HG02884 (cell line): ENCODE measurements around the gene SMARCB1.
A peak's percentile ranks its signal among the peaks of the same experiment; 100 is the strongest.

ENCODE experiments used
- ATAC-seq: cut with Tn5 transposase; IDR thresholded peaks from one replicate; pipeline ENCODE4 v1.9.1; 2021; ENCODE audit warnings: mild to moderate bottlenecking, moderate library complexity; ENCODE audit not compliant: unreplicated experiment

The SMARCB1 gene

GRCh38 chr22:23828800-23829680 lies 42.3 kb downstream of the SMARCB1 start:
- no peak for ATAC-seq

DNA sequence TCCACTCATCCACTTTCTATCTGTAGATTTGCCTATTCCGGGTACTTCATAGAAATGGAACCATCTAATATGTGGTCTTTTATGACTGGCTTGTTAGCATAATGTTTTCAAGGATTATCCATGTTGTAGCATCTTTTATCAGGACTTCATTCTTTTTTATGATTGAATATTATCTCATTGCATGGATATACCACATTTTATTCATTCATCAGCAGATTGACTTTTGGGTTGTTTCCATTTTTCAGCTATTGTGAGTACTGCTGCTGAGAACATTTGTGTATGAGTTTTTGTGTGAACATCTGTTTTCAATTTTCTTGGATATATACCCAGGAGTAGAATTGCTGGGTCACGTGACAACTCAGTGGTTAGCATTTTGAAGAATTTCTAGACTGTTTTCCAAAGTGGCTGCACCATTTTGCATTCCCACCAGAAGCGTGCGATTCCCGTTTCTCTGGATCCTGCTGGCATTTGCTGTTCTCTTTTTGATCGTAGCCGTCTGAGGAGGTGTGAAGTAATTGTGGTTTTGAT lies 43.1 kb downstream of the SMARCB1 start:
- no peak for ATAC-seq

GRCh38 chr22:23831261-23831660 lies 44.5 kb downstream of the SMARCB1 start:
- no peak for ATAC-seq

- ATAC-seq: no peak
These were observed 45.0 kb downstream of the SMARCB1 start for GRCh38 chr22:23831781-23832180.

- no peak for ATAC-seq
These were observed 45.7 kb downstream of the SMARCB1 start for GRCh38 chr22:23832226-23833016.

DNA sequence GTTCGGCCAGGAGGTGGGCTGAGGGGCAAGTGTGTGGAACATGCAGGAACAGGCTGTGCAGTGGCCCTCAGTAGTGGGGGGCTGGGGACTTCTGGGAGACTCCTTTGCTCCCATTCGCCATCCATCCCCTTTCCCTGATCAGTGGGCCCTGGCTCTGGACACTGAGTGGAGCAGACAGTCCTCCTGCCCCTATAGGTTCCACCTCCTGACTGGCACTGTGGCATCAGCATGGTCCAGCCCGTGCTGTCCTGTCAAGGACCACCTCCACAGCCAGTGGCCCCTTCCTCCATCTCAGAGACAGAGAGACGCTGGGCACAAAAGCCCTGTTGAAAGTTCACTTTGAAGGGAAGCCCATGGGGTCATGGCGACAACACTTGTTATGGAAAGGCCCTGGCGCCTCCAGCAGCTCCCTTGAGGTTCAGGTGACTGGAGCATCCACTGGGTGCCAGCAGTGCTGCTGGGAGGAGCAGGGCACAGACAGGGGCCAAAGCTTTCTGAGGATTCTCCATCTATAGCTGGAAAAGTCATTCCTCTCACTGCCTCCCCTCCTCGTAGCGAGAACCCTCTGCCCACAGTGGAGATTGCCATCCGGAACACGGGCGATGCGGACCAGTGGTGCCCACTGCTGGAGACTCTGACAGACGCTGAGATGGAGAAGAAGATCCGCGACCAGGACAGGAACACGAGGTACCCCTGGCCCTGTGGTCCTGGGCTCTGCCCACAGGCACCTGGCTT lies 46.4 kb downstream of the SMARCB1 start:
- no peak for ATAC-seq

- no peak for ATAC-seq
These were observed 47.1 kb downstream of the SMARCB1 start for GRCh38 chr22:23833911-23834317.

- no peak for ATAC-seq
These were observed 47.6 kb downstream of the SMARCB1 start for GRCh38 chr22:23834406-23834792.

- ATAC-seq: no peak
These were observed 48.2 kb downstream of the SMARCB1 start for GRCh38 chr22:23834793-23835483.

- ATAC-seq: no peak
These were observed 48.8 kb downstream of the SMARCB1 start for GRCh38 chr22:23835484-23836144.

DNA sequence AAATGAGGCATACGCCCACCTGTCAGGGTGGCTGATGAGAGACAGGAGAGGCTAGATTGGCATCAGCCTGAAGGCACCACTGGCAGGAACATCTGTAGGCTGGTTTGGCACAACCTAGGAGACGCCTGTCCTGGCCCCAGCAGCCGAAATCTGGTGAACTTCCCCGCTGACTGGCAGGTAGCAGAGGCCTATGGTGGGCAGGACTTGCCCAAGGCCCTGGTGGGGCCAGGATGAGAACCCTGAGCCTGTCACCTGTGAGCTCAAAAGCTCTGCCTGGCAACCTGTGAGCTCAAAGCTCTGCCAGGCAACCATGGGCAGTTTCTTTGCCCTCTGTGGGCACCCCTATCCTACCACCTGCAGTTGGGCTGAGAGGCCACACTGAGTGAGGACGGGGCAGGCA lies 49.5 kb downstream of the SMARCB1 start:
- ATAC-seq: no peak

DNA sequence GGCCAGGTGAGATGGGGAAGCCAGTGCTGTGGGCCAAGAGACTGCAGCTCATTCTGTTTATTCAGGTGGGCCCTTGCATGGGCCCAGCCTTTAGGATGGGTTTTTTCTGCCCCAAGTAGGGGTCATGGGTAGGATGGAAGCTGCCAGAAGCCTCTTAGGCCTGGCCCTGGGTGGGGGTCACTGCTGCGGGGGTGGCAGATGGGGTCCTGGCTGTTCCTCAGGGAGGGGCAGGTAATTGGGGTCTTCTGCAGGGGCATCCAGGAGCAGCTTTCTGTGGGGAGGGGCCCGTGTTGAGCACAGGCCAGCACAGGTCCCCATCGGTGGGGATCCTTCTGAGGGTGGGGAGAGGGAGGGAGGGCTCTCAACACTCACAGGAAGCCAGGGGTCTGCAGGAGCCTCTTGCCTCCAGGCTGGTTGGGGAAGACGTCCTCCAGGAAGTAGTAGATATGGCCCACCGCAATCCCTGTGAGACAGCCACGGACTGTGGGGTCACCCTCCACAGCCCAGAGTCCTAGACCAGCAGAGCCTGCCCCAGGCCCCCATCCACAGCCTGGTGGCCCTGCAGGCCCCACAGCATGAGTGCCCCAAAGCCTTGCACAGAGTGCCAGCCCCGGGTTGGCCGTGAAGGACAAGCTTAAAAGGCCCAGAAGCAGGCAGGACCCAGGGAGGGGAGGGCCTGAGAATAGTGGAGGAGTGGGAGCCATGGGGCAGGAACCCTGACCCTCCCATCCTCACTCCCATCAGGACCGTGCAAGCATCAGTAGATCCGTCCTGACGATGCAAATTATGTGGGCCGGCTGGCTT lies 50.1 kb downstream of the SMARCB1 start:
- ATAC-seq: no peak

- no peak for ATAC-seq
These were observed 50.7 kb downstream of the SMARCB1 start for GRCh38 chr22:23837496-23837859.

DNA sequence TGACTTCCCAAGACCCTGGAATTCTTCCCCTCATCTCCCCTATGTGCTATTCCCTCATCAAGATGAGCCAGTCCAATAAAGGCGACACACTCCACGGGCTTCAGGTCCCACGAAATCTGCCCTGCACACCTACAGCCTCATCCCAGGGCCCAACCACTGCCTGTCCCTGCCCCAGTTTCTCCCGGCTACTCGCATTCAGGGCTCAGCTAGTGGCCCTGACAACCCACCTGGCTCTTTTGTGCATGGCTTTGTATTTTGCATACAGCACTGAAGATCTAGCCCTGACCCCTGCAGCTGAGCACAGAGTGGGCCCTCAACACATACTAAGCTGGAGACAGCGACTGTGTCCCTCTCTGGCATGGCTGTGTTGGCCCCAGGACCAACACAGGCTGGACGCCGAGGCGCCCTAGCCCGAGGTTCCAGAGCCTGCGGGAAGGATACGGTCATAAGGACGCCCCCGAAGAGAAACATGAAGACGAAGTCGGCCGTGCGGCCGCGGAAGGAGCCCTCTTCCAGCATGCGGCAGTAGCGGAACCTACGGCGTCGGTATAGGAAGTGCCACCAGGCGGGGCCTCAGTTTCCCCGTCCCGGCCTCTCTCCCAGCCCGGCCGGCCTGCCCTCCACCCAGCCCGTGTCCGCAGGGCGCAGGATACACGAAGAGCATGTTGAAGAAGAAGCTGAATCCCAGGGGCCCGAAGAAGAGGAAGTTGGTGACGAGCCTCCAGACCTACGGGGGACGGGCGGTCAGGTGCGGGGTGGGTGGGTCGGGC lies 51.3 kb downstream of the SMARCB1 start:
- no peak for ATAC-seq

- peak; percentile 82 for ATAC-seq
These were observed 52.1 kb downstream of the SMARCB1 start, which contains the start of gene DERL3 for GRCh38 chr22:23838681-23839468. Gene DERL3, minus strand, starts transcription at chr22:23839006. Its CDS starts 19 bp downstream, at chr22:23838987.

DNA sequence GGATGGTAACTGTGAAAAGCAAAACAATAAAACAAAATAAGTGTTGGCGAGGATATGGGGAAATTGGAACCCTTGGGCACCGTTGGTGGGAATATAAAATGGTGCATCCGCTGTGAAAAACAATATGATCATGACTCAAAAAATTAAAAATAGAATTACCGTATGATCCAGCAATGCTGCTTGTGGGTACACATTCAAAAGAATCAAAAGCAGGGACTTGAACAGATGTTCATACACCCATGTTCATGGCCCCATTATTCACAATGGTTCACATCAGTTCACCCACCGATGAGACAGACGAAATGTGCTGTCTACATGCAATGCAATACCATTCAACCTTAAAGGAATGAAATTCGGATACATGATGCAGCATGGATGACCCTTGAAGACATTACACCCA lies 53.3 kb downstream of the SMARCB1 start:
- no peak for ATAC-seq

GRCh38 chr22:23841292-23841691 lies 54.5 kb downstream of the SMARCB1 start:
- ATAC-seq: no peak
